Gastroesophageal sphincter (tissue), 4 donors: Measurements from ENCODE around the gene FSD1L. TPM values are rescaled to one million over a fixed set of nuclear protein-coding genes. Genes with fewer than 3 reads are reported as not detected.

Source experiments
- ATAC-seq: fragments of 150-250 bp; one replicate; pipeline ENCODE4 v1.9.1; 2016; ENCODE audit warnings: mild to moderate bottlenecking, moderate library complexity
- H3K27ac ChIP-seq, 4 donors: fragments of 200-600 bp; sonication (generic) in 3 of 4; 1 replicate in 3 of 4; 2 replicates in 1 of 4; pipeline ENCODE4 v1.5.1; 2016 to 2019
- H3K27me3 ChIP-seq: fragments of 200-600 bp; sonication (generic); one replicate; pipeline ENCODE4 v1.5.1; 2019
- H3K36me3 ChIP-seq, 2 donors: fragments of 200-600 bp; sonication (generic); one replicate each; pipeline ENCODE4 v1.5.1; 2019; ENCODE audit warnings: control low read depth in 1 of 2
- H3K4me1 ChIP-seq, 3 donors: fragments of 200-600 bp; sonication (generic); 1 replicate in 2 of 3; 2 replicates in 1 of 3; pipeline ENCODE4 v1.5.1; 2016 to 2019; ENCODE audit warnings: control low read depth in 2 of 3
- H3K4me3 ChIP-seq, 2 donors: fragments of 200-600 bp; sonication (generic); one replicate each; pipeline ENCODE4 v1.5.1; 2019; ENCODE audit warnings: mild to moderate bottlenecking in 1 of 2, moderate library complexity in 1 of 2
- H3K9me3 ChIP-seq, 3 donors: fragments of 200-600 bp; sonication (generic); one replicate each; pipeline ENCODE4 v1.5.1; 2017 to 2019; ENCODE audit warnings: control low read depth in 2 of 3
- EP300 ChIP-seq: sonication (generic); formaldehyde crosslinking; IDR thresholded peaks from one replicate; pipeline ENCODE4 v1.6.1; 2017; ENCODE audit warnings: antibody characterized with exemption, mild to moderate bottlenecking
- POLR2A ChIP-seq, 2 donors: fragments of 450-650 bp; IDR thresholded peaks; one replicate each; pipeline ENCODE4 v1.6.1; 2017; ENCODE audit warnings: antibody characterized with exemption in 2 of 2, mild to moderate bottlenecking in 2 of 2, moderate library complexity in 1 of 2
- POLR2AphosphoS5 ChIP-seq: sonication (generic); formaldehyde crosslinking; IDR thresholded peaks from one replicate; pipeline ENCODE4 v1.6.1; 2017; ENCODE audit warnings: antibody characterized with exemption
- WGBS, 2 donors: methylation state at CpG; one replicate each; pipeline ENCODE4 v1.1.5; 2018; ENCODE audit warnings: low coverage in 1 of 2; 5-methylcytosine and 5-hydroxymethylcytosine counted together
- total RNA-seq, 4 donors: library from RNA; depleted of rRNA; stranded (reverse); fragments of >200 nt; gene quantifications; one replicate each; pipeline ENCODE4 v1.1.0, GENCODE V29; 2016
- TF ChIP-seq, protein P1 (sequence below), 4 experiments: fragments of 200-600 bp in 2 of 4; fragments of 450-650 bp in 2 of 4; sonication (generic) in 1 of 4; IDR thresholded peaks; one replicate each; pipeline ENCODE4 v1.5.1; 2017 to 2019; ENCODE audit warnings: antibody characterized with exemption in 4 of 4, mild to moderate bottlenecking in 2 of 4, moderate library complexity in 2 of 4

The FSD1L gene
- total RNA-seq, 4 donors from 2014 or later: 2.7 to 10.0 (median 3.4) TPM

DNA sequence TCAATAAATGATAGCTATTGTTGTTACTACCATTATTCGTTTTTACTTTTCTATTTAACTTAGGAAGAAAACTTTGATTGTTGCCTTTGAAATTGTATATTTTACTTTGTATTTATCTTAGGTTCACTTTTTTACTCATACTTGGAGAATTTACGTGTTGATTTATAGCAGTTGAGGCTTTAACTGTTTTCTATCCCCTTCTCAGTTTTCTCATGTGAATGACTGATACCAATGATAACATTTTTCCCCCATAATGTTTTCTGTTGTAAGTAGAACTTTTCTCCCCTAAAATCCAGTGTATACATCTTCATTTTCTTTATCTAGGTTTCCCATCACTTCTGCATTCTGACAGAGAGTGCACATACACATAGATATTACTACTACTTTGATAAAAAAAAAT is 54.4 kb downstream of the FSD1L start:
- WGBS, 2 donors: 79 to 94% methylated on average over 2 of the region's 2 CpGs
- Histone ChIP-seq H3K27ac (no peak overlapping the region), H3K27me3 (no peaks in the 10 kb centered on the region), H3K4me1 (no peaks in the 10 kb centered on the region), H3K36me3 (peaks cover 0 to 10% of the 10 kb centered on the region in 2 donors), H3K9me3 (no peaks in the 10 kb centered on the region), H3K4me3 (no peak overlapping the region)
- TF ChIP-seq POLR2AphosphoS5: no peak
- no peak for TF ChIP-seq EP300
- TF ChIP-seq POLR2A (IDR thresholded peaks at IDR 0.05): no peak
- ATAC-seq: no peak

GRCh38 chr9:105503881-105504280 is 56.0 kb downstream of the FSD1L start:
- peaks cover 0 to 10% of the 10 kb centered on the region in 2 donors for H3K36me3 ChIP-seq
- H3K4me3 ChIP-seq: no peak overlapping the region
- no peaks in the 10 kb centered on the region for H3K27me3 ChIP-seq
- H3K4me1 ChIP-seq: no peaks in the 10 kb centered on the region
- no peaks in the 10 kb centered on the region for H3K9me3 ChIP-seq
- no peak overlapping the region for H3K27ac ChIP-seq
- TF ChIP-seq EP300 (no peak), POLR2AphosphoS5 (no peak), POLR2A (IDR thresholded peaks at IDR 0.05) (no peak)
- TF ChIP-seq, protein P1, sequence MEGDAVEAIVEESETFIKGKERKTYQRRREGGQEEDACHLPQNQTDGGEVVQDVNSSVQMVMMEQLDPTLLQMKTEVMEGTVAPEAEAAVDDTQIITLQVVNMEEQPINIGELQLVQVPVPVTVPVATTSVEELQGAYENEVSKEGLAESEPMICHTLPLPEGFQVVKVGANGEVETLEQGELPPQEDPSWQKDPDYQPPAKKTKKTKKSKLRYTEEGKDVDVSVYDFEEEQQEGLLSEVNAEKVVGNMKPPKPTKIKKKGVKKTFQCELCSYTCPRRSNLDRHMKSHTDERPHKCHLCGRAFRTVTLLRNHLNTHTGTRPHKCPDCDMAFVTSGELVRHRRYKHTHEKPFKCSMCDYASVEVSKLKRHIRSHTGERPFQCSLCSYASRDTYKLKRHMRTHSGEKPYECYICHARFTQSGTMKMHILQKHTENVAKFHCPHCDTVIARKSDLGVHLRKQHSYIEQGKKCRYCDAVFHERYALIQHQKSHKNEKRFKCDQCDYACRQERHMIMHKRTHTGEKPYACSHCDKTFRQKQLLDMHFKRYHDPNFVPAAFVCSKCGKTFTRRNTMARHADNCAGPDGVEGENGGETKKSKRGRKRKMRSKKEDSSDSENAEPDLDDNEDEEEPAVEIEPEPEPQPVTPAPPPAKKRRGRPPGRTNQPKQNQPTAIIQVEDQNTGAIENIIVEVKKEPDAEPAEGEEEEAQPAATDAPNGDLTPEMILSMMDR (IDR thresholded peaks at IDR 0.05): no peak
- no peak for ATAC-seq

DNA sequence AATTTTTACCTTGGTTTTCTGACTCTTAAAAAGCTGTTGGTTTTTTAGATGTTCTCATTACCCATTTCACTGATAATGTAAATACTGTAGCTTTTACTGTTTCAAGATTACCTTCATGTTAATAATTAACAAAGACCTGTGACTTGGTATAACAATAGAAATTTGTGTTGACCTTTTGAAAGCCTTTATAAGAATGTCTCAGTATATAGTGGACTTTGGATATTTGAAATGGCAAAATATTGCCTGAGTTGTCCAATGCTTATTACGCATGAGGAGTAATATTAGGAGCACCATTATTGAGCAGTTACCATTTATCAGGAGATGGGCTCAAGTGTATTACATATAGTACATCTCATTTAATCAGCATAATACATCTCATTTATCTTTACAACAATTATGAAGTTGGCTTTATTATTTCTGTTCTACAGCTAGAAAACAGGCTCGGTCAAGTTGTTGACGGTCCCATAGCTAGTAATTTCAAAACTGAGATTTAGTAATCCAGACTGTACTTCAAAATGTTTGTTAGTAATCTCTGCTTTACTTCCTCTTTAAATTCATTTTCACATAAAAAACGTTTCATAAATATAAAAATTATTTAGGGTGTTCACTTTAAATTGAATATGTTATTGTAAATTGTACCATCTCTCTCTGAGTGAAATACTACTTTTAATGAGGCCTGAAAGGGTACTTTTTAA is 59.4 kb downstream of the FSD1L start:
- no peaks in the 10 kb centered on the region for H3K4me1 ChIP-seq
- no peak overlapping the region for H3K4me3 ChIP-seq
- no peak for ATAC-seq
- 91 to 95% methylated on average over 4 of the region's 4 CpGs for WGBS, 2 donors
- TF ChIP-seq POLR2AphosphoS5 (no peak), POLR2A (IDR thresholded peaks at IDR 0.05) (no peak), EP300 (no peak)
- TF ChIP-seq, protein P1 (IDR thresholded peaks at IDR 0.05): no peak
- peaks cover 0 to 10% of the 10 kb centered on the region in 2 donors for H3K36me3 ChIP-seq
- H3K27ac ChIP-seq: no peak overlapping the region
- H3K27me3 ChIP-seq: no peaks in the 10 kb centered on the region
- no peaks in the 10 kb centered on the region for H3K9me3 ChIP-seq

GRCh38 chr9:105508530-105508929 is 60.7 kb downstream of the FSD1L start:
- no peaks in the 10 kb centered on the region for H3K9me3 ChIP-seq
- H3K4me3 ChIP-seq: no peak overlapping the region
- TF ChIP-seq EP300 (no peak), POLR2AphosphoS5 (no peak), POLR2A (IDR thresholded peaks at IDR 0.05) (no peak)
- TF ChIP-seq, protein P1 (IDR thresholded peaks at IDR 0.05): no peak
- no peaks in the 10 kb centered on the region for H3K4me1 ChIP-seq
- H3K36me3 ChIP-seq: peaks cover 0 to 15% of the 10 kb centered on the region in 2 donors
- no peak overlapping the region for H3K27ac ChIP-seq
- no peaks in the 10 kb centered on the region for H3K27me3 ChIP-seq
- WGBS, 2 donors: 93 to 100% methylated on average over 2 of the region's 2 CpGs
- ATAC-seq: no peak

DNA sequence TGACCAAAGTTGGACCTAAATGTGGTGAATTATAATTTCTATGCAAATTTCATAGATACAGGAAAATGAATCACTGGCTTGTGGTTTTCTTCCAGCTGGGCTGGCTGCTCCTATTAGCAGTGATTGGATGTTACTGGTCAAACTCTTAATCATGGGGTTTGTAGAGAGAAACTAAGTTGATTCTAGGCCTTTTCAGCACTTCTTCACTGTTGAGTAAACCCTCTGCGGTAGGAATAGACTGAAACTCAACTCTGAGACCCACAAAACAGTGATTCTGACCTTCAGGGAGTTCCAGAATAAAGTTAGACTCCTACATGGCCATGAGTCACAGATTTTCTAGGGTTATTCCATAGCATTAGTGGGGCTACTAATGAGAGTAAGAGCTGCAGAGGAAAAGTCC is 62.2 kb downstream of the FSD1L start:
- no peak overlapping the region for H3K4me3 ChIP-seq
- H3K27ac ChIP-seq: no peak overlapping the region
- no peak for TF ChIP-seq EP300
- TF ChIP-seq, protein P1 (IDR thresholded peaks at IDR 0.05): no peak
- no peak for TF ChIP-seq POLR2A (IDR thresholded peaks at IDR 0.05)
- no peak for TF ChIP-seq POLR2AphosphoS5
- ATAC-seq: no peak
- 75 to 100% methylated on average over 1 of the region's 1 CpG for WGBS, 2 donors
- no peaks in the 10 kb centered on the region for H3K27me3 ChIP-seq
- H3K4me1 ChIP-seq: no peaks in the 10 kb centered on the region
- H3K36me3 ChIP-seq: peaks cover 0 to 23% of the 10 kb centered on the region in 2 donors
- no peaks in the 10 kb centered on the region for H3K9me3 ChIP-seq
